Stimulated activated CD8-positive, alpha-beta memory T cell treated with anti-CD3 and anti-CD28 coated beads, Interleukin-4, amount 100 ng/mL, for 24 hours (primary cell): ENCODE measurements around the gene KCNMB4.

Source experiments
- DNase-seq: peaks from one replicate; pipeline ENCODE4 v3.0.0-alpha.2; 2020; ENCODE audit warnings: low read depth

Gene KCNMB4

DNA sequence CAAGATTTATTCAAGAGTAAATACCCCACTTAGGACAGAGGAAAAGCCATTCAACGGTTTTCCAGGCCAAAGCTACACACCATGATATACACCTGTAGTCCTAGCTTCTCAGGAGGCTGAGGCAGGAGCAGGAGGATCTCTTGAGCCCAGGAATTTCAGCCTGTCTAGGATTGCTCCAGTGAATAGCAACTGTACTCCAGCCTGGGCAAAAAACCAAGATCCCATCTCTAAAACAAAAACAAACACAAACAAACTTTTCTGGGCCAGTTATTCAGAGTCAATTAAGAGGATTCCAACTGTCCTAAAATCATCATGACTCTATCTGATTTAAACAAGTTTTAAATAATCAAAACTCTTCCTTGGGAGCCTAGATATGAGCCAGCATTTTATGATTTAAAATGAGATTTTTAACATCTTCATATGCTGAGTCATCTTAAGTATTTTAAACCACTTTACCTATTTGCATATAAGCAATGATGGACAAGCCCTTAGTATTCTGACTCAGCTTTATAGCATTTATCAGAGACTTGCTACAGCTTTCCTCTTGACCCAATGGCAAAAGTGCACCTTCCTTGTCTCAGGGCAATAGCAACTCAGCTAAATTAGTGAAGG, 77.1 kb downstream of the KCNMB4 start:
- DNase-seq: no peak

DNA sequence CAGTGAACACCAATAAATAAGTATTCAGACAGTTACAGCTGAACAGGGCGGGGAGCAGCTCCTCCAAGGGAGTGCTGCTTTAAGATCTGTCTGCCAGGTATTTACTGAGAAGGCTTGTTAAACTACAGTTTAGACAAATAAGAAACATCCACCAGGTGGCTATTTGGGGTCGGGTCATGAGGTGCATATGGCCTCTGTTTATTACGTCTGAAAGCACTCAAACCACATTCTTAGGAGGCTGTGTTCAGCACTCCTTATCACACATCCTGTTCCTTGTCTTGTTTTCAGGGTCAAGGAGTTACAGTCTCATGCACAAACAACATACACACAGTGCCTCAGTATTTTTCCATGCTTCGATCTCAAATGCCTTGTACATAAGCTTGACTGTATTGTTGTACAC, 78.8 kb downstream of the KCNMB4 start:
- no peak for DNase-seq

GRCh38 chr12:70448371-70448770, 82.3 kb downstream of the KCNMB4 start:
- no peak for DNase-seq

DNA sequence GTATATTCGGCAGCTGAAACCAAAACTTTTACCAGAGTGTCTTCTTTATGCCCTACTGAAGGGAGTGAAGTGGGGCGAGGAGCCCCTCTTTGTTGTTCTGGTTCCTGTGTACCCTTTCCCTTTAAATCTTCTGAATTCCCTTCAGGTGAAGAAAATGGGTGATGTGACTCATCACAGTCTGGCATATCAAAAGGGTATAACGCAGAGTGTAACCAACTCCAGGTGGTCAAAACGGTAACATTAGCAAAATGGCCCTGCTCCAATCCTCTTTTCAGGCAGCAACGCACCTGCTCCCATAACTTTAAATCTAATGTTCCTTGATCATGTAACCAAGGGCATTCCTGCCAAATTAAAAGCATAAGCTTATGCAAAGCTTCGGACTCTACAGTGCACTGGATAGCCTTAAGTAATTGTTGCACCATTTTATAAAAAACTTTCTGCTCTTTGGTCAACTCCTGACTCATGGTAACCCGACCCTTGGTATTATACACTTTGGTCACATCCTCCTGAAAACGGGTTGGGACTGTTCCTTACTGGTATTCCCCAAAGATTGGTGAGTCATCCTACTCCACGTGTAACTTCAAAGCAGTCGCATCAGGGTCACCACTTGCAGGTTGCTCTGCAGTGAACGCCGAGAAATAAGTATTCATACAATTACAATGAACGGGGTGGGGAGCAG, 83.1 kb downstream of the KCNMB4 start:
- no peak for DNase-seq

GRCh38 chr12:70449753-70450341, 83.8 kb downstream of the KCNMB4 start:
- DNase-seq: no peak

DNA sequence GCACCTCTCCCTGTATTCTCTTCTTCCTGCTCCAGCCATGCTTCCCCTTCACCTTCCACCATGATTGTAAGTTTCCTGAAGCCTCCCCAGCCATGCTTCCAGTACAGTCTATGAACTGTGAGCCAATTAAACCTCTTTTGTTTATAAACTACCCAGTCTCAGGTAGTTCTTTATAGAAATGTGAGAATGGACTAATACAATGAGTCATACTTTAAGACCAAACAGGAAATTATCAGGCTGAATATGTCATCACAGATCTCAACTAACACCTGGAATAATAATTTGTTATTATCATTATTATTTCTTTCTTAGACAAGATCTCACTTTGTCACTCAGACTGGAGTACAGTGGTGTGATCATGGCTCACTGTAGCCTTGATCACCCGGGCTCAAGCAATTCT, 85.4 kb downstream of the KCNMB4 start:
- no peak for DNase-seq

DNA sequence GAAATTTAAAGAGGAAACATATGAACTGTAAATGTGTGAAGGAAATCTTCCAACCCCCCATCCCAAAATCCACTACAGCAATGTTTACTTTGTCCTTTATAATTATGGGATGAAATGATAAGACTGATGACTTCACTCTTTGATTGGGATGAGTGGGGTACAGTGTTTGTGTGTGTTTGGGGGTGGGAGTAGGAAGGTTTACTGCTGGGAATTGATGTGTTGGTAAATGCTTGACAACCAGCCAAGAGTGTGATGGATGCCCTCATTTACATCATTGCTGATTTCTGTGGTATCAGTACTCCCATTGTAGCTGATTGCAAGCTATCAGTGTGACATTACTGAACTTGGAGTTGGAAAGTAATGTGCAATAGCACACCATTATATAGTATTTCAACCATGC, 90.9 kb downstream of the KCNMB4 start:
- no peak for DNase-seq

GRCh38 chr12:70459786-70460185, 93.7 kb downstream of the KCNMB4 start:
- no peak for DNase-seq

DNA sequence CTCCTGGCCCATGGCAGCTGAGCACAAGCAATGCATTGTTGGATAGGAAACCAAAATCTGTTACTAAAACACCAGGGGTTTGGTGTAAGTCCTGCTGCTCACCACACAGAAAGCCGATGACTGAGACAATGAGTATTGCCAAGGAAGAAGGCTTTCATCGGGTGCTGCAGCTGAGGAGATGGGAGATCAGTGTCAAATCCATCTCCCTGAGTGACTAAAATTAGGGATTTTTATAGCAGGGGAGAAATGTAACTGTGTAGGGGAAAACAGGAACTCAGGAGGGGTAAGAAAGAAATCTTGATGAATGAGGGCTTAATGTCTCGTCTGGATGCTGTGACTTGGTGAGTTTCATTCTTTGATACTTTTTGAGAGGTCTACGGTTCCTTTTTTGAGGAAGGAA, 97.9 kb downstream of the KCNMB4 start:
- no peak for DNase-seq

DNA sequence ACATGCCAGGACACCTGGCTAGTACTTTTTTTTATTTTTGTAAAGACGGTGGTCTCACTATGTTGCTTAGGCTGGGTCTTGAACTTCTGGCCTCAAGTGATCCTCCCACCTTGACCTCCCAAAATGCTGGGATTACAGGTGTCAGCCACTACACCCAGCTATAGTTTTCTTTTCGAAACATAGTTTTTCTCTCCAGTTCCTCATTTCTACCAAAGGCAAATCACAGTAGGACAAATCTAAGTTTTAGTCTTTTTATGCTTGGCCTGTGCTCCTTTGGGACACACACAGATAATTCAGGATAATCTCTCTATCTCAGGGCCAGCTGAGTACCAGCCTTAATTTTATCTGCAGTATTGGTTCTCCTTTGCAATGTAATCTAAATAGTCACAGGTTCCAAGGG, 100.7 kb downstream of the KCNMB4 start:
- no peak for DNase-seq

DNA sequence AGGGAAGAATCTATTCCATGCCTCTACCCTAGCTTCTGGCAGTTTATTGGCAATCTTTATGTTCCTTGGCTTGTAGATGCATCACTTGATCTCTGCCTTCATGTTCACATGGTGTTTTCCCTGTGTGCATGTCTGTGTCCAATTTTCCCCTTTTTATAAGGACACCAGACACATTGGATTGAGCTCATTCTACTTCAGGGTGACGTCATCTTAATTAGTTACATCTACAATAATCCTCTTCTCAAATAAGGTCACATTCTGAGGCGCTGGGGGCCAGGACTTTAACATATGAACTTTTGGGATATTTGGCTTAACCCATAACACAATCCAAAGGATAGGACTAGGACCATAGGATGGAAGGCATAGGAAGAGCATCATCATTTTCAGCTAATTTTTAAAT, 101.4 kb downstream of the KCNMB4 start:
- no peak for DNase-seq

GRCh38 chr12:70467918-70468733, 102.0 kb downstream of the KCNMB4 start:
- DNase-seq: no peak

DNA sequence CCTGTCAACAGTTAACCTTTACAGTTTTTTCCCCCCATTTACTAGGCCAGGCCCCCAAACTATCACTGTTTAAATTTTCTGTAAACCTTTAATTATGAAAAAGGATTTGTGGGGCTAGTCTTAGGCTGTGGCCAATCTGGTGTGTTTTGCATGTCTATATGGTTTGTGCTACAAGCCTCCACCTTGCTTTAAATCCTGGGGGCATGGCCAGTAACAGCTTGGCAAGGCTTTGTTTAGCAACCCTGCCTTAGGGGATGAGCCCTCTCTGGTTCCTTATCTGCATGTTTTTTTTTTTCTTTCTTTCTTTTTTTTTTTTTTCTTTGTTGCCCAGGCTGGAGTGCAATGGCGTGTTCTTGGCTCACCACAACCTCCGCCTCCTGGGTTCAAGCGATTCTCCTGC, 102.7 kb downstream of the KCNMB4 start:
- DNase-seq: no peak

DNA sequence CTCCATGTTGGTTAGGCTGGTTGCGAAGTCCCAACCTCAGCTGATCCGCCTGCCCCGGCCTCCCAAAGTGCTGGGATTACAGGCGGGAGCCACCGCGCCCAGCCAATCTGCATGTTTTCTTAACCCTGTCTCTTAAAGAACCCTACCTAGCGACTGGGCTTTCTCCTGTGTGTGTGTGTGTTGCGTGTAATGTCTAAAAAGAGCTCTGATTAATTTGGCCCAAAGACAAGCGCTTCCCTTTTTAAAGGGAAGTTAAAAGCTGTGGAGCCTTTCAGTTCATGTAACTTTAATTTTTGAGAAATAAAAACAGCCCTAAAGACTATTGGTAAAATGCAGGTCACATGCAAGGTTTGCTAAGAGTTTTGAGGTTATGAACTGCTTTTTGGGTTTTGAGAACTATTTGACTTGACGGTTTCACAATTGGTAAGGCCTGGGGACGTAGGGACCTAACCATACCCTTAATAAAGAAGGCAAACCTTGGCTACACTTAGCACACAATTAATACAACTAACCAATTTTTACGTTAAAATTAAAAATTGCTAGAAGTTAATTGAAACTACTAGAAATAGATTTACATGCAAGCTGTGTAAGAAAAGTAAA, 103.2 kb downstream of the KCNMB4 start:
- no peak for DNase-seq

- DNase-seq: no peak
Observed at GRCh38 chr12:70482764-70483163, 116.7 kb downstream of the KCNMB4 start.
